ENCODE results near the gene HIPK2.

DNA sequence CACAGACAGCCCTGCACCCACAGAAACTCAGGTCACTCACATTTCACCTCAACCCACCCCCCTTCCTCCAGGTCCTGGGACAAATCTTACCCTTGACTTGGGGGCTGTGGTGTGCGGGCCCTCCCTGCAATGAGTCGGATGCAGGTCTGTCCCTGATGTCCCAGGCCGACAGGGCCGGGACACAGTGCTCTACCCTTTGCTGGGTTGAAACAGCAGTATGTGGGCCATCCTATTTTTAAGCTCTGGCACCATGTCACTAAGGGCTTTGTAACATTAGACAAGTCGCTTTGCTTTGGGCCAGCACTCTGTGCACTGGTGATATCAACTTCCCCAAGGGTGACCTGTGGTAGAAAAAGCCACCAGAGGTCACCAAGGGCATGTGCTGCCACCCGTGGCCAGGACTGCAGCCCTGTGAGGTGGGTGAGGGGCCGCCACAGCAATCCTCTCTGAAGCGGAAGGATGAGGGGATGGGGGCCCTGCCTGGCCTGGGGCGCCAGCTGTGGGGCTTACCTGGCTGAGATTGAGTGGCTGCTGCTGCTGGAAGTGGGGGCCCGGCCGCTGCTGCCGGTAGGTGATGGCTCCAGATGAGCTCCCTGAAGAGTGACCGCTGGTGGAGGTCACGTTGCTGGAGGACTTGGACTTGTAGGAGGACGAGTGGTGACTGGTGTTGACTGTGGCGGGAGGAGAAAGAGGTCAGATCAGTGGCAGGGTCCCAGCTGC is 203.0 kb downstream of the HIPK2 start:
- TF ChIP-seq POLR2AphosphoS5 (IDR thresholded peaks at IDR 0.05) = no peak
- TF ChIP-seq, protein P1, sequence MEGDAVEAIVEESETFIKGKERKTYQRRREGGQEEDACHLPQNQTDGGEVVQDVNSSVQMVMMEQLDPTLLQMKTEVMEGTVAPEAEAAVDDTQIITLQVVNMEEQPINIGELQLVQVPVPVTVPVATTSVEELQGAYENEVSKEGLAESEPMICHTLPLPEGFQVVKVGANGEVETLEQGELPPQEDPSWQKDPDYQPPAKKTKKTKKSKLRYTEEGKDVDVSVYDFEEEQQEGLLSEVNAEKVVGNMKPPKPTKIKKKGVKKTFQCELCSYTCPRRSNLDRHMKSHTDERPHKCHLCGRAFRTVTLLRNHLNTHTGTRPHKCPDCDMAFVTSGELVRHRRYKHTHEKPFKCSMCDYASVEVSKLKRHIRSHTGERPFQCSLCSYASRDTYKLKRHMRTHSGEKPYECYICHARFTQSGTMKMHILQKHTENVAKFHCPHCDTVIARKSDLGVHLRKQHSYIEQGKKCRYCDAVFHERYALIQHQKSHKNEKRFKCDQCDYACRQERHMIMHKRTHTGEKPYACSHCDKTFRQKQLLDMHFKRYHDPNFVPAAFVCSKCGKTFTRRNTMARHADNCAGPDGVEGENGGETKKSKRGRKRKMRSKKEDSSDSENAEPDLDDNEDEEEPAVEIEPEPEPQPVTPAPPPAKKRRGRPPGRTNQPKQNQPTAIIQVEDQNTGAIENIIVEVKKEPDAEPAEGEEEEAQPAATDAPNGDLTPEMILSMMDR (IDR thresholded peaks at IDR 0.05) = no peak
- TF ChIP-seq EP300 (IDR thresholded peaks at IDR 0.05) = no peak

Data from stomach (tissue), 4 donors.